ENCODE results near the gene KDM4E. TPM values are rescaled to one million over a fixed set of nuclear protein-coding genes. Genes with fewer than 3 reads are reported as not detected.

The KDM4E gene
- total and polyA plus RNA-seq, 2 donors: not detected

Other genes starting within 250 kb of the KDM4E start
- gene CWC15, start 51.7 kb upstream of the KDM4E start, total RNA-seq: 55.6 TPM
- 42.8 TPM for gene CWC15, start 51.7 kb upstream of the KDM4E start, polyA plus RNA-seq
- 1.2 TPM for gene KDM4D, start 51.5 kb upstream of the KDM4E start, total RNA-seq
- 0.92 TPM for gene KDM4D, start 51.5 kb upstream of the KDM4E start, polyA plus RNA-seq
- not detected for gene KDM4F, start 24.2 kb downstream of the KDM4E start, total RNA-seq
- gene KDM4F, start 24.2 kb downstream of the KDM4E start, polyA plus RNA-seq: not detected
- 30.2 TPM for gene SRSF8, start 41.7 kb downstream of the KDM4E start, total RNA-seq
- gene SRSF8, start 41.7 kb downstream of the KDM4E start, polyA plus RNA-seq: 36.6 TPM
- 34.3 TPM for gene ENDOD1, start 64.6 kb downstream of the KDM4E start, total RNA-seq
- 23.9 TPM for gene ENDOD1, start 64.6 kb downstream of the KDM4E start, polyA plus RNA-seq
- 165 TPM for gene SESN3, start 205.9 kb downstream of the KDM4E start, total RNA-seq
- 6.1 TPM for gene SESN3, start 205.9 kb downstream of the KDM4E start, polyA plus RNA-seq